A673 (cell line): ENCODE measurements around the gene SLC28A1. TPM values are rescaled to one million over a fixed set of nuclear protein-coding genes. Genes with fewer than 3 reads are reported as not detected.

Source experiments
- BruUV-seq: library from RNA; stranded (reverse); fragments of 400-500 nt; replicated peaks from 2 replicates; lab custom pipeline; 2021; lab: Mats Ljungman, UMichigan
- CTCF ChIA-PET: fragments of 300-600 bp; sonication (Branson Sonifier 250); formaldehyde crosslinking; loops from one replicate; lab custom pipeline; 2022; ENCODE audit warnings: antibody characterized with exemption; lab: Charles Lee
- POLR2A ChIA-PET: fragments of 300-600 bp; sonication (Branson Sonifier 250); formaldehyde crosslinking; loops from one replicate; lab custom pipeline; 2022; ENCODE audit warnings: antibody characterized with exemption; ENCODE audit not compliant: low non-redundant PET; lab: Charles Lee
- DNase-seq: peaks from one replicate; pipeline ENCODE4 v3.0.0-alpha.2; 2015; ENCODE audit warnings: low spot score
- H3K27ac ChIP-seq: fragments of 200-600 bp; sonication (generic); 2 replicates; pipeline ENCODE4 v1.5.1; 2016; ENCODE audit warnings: mixed run types, low read depth, mild to moderate bottlenecking, mixed read lengths, antibody characterized with exemption, low read length; ENCODE audit not compliant: poor library complexity, severe bottlenecking
- H3K27me3 ChIP-seq: fragments of 200-600 bp; sonication (generic); replicated peaks from 2 replicates; pipeline ENCODE4 v1.6.1; 2017; ENCODE audit warnings: mixed run types, low read depth, mild to moderate bottlenecking, mixed read lengths, antibody characterized with exemption, low read length; ENCODE audit not compliant: insufficient read depth, poor library complexity
- H3K36me3 ChIP-seq: fragments of 200-600 bp; sonication (generic); 2 replicates; pipeline ENCODE4 v1.6.1; 2016; ENCODE audit warnings: mixed run types, mild to moderate bottlenecking, mixed read lengths, antibody characterized with exemption, low read length; ENCODE audit not compliant: insufficient read depth, poor library complexity, severe bottlenecking
- H3K4me1 ChIP-seq: fragments of 200-600 bp; sonication (generic); 2 replicates; pipeline ENCODE4 v1.6.1; 2017; ENCODE audit warnings: mixed run types, mild to moderate bottlenecking, mixed read lengths, antibody characterized with exemption, low read length; ENCODE audit not compliant: insufficient read depth, poor library complexity, severe bottlenecking
- H3K4me3 ChIP-seq: fragments of 200-600 bp; sonication (generic); 2 replicates; pipeline ENCODE4 v1.5.1; 2016; ENCODE audit warnings: low read depth, mixed run types, mild to moderate bottlenecking, mixed read lengths, low read length; ENCODE audit not compliant: poor library complexity, severe bottlenecking
- H3K9me3 ChIP-seq: fragments of 200-600 bp; sonication (generic); 2 replicates; pipeline ENCODE4 v1.6.1; 2016; ENCODE audit warnings: mixed run types, low read depth, mild to moderate bottlenecking, mixed read lengths, antibody characterized with exemption, low read length; ENCODE audit not compliant: poor library complexity, severe bottlenecking
- CTCF ChIP-seq: fragments of 300-800, 200-600 bp; sonication (generic); conservative IDR thresholded peaks from 2 replicates; pipeline ENCODE4 v1.5.1; 2017; ENCODE audit warnings: low read depth, mild to moderate bottlenecking, antibody characterized with exemption, low read length, moderate library complexity, mixed read lengths
- EZH2 ChIP-seq: fragments of 200-600 bp; sonication (generic); IDR thresholded peaks from 2 replicates; pipeline ENCODE4 v1.6.1; 2017; ENCODE audit warnings: borderline replicate concordance, low read depth, mild to moderate bottlenecking, mixed read lengths, antibody characterized with exemption, low read length; ENCODE audit not compliant: poor library complexity, severe bottlenecking
- intact Hi-C: fragments of 100-400 bp; cut with micrococcal nuclease; formaldehyde crosslinking; loops from one replicate; pipeline ENCODE4 v1.10.0; 2022; ENCODE audit not compliant: unreplicated experiment
- total RNA-seq: library from RNA; stranded (reverse); gene quantifications from 2 replicates; pipeline ENCODE4 v1.2.3, GENCODE V29; 2021

SLC28A1 gene
- total RNA-seq, 1 experiment from 2014 or later, result not detected

DNA sequence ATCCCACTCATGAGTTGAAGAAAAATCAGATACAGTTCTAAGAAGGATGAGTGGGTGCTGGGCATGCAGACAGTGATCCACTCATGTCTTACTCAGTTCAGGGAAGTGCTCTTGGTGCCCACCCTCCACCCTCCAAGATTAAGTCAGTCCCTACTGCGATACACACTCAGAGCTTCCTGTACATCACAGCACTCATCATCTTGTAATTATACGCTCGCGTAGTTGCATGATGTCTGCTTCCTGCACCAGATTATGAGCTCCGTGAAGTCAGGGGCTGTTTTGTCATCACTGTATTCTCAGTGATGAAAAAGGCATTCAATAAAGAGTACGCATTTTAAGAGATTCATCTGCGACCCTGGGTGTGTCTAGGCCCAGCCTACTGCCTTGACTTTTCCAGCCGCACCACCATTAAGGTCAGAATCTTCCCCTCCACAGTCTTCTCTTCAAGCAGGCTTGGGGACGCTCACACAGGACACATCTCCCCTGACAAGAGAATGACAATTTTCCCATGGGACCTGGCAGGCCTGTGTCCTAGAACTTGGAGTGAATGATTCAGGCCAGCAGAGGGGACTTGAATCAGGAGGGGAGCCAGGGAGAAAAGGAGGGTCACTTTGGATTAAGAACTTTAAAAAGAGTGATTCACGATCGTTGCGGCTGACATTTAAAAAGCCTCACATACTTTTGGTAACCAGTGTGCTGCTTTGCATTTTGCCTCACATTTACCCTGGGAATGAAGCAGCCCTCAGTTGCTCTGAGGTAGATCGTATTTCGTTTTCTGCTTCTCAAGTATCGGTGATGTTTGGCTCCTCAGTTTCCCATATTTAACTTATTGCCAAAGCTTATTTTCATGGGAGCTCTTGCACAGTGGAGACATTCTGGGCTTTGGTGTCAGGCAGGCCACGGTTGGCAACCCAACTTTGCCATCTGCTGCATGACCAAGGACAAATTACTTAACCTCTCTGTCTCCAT, 89.3 kb downstream of the SLC28A1 start:
- Histone ChIP-seq H3K27ac (peak overlapping the region; percentile 96), H3K36me3 (no peaks in the 10 kb centered on the region), H3K27me3 (no peaks in the 10 kb centered on the region), H3K9me3 (no peaks in the 10 kb centered on the region), H3K4me1 (peaks cover 44% of the 10 kb centered on the region), H3K4me3 (no peak overlapping the region)
- ChIA-PET POLR2A (interaction anchor here (0.6 kb wide), 2 partner anchors 14 to 16 kb away, joined by 4 to 5 read pairs; no protein-coding TSS in a partner anchor), CTCF (no interaction called here)
- intact Hi-C loops, result no loop called here
- TF ChIP-seq CTCF (no peak), EZH2 (no peak)
- TSS peak; percentile 94 for BruUV-seq
- peak; percentile 95 for DNase-seq

DNA sequence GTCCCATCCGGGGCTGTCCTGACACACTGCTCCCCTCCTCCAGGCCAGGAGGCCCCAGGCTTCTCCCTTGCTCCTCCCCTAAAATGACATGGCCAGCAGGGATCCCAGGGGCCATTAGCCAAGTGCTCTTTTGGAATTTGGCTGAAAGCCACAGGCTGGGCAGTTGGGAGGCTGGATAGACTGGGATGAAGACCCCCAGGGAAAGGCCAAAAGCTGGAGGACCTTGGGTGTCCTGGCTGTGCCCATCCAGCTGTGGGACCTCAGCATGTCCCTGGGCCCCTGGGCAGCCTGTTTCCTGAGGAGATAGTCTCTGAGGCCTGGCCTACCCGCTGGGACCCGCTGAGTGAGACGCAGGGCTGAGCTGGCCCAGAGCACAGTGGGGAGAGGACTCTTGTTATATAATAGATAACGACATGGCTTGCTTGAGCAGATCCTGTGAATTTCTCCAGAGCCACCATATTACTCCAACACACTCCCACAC, 91.4 kb downstream of the SLC28A1 start:
- Histone ChIP-seq H3K36me3 (no peaks in the 10 kb centered on the region), H3K27ac (peak overlapping the region; percentile 96), H3K4me3 (no peak overlapping the region), H3K9me3 (no peaks in the 10 kb centered on the region), H3K4me1 (peaks cover 49% of the 10 kb centered on the region), H3K27me3 (no peaks in the 10 kb centered on the region)
- ChIA-PET POLR2A (no interaction called here), CTCF (no interaction called here)
- BruUV-seq, result no TSS peak
- no peak for TF ChIP-seq EZH2
- no peak for TF ChIP-seq CTCF
- intact Hi-C loops, result no loop called here
- no peak for DNase-seq

DNA sequence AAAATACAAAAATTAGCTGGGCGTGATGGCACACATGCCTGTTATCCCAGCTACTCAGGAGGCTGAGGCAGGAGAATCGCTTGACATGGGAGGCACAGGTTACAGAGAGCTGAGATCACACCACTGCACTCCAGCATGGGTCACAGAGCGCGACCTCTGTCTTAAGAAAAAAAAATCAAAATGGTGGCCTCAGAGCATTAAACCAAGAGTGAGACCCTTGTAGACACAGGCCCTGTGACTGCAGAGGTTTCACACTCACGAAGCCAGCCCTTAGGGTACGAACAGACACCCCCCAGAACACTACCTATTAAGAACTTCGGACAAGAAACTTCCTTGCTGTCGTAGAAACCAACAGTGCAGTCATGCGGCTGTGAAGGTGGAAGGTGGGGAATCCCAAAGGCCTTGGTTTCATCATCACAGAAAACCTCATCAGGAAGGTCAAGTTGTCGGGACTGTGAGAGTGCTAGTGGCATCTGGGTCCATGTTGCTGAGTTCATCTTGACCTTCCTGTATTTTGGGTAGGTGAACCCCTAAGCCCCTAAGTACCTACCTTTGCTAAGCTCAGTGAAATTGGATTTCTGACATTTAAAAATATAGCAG, 92.4 kb downstream of the SLC28A1 start:
- ChIA-PET CTCF (interaction anchor here (0.6 kb wide), 1 partner anchor 99 kb away, joined by 7 read pairs; no protein-coding TSS in a partner anchor), POLR2A (no interaction called here)
- Histone ChIP-seq H3K4me3 (no peak overlapping the region), H3K9me3 (no peaks in the 10 kb centered on the region), H3K27me3 (no peaks in the 10 kb centered on the region), H3K36me3 (no peaks in the 10 kb centered on the region), H3K27ac (no peak overlapping the region), H3K4me1 (peaks cover 49% of the 10 kb centered on the region)
- intact Hi-C loops, result no loop called here
- TF ChIP-seq CTCF (no peak), EZH2 (no peak)
- BruUV-seq, result no TSS peak
- DNase-seq, result no peak
